ENCODE data around the gene MRTFB. TPM values are rescaled to one million over a fixed set of nuclear protein-coding genes. Genes with fewer than 3 reads are reported as not detected.
A peak's percentile ranks its signal among the peaks of the same experiment; 100 is the strongest.

MRTFB gene
- total and polyA plus RNA-seq, 4 donors: 19.1 to 32.1 (median 25.1) TPM

Small RNA genes lying within 50 kb of the gene (small RNA-seq; reads per million reads assigned to genes)
- gene MIR193B (ENCODE audit: low replicate concordance) (29.4 reads per million, percentile 97 among the genes with 10 or more reads in this experiment), gene MIR365A (ENCODE audit: low replicate concordance) (not detected), gene RF00019 (ENCODE audit: low replicate concordance) (not detected)

Other genes with a start within 250 kb of the MRTFB start
- 10 to 100 TPM; 13.3 to 16.1 TPM for gene ERCC4, start 151.2 kb upstream of the MRTFB start, total RNA-seq
- 10 to 100 TPM; 12.8 to 17.2 TPM for gene ERCC4, start 151.2 kb upstream of the MRTFB start, polyA plus RNA-seq (ENCODE audit: insufficient read length in 2 of 2)

Measured in spinal cord (tissue), 4 donors.